NCI-H2171 (cell line): ENCODE measurements around the gene LRRC14B.
"Not testable (repeated sequence)": the region's sequence is repeated elsewhere in the genome, so short reads cannot be mapped to it uniquely, and the experiment has no call there.

Source experiments
- DNase-seq: peaks from one replicate; lab custom pipeline; 2025; lab: John Stamatoyannopoulos, UW

The LRRC14B gene

DNA sequence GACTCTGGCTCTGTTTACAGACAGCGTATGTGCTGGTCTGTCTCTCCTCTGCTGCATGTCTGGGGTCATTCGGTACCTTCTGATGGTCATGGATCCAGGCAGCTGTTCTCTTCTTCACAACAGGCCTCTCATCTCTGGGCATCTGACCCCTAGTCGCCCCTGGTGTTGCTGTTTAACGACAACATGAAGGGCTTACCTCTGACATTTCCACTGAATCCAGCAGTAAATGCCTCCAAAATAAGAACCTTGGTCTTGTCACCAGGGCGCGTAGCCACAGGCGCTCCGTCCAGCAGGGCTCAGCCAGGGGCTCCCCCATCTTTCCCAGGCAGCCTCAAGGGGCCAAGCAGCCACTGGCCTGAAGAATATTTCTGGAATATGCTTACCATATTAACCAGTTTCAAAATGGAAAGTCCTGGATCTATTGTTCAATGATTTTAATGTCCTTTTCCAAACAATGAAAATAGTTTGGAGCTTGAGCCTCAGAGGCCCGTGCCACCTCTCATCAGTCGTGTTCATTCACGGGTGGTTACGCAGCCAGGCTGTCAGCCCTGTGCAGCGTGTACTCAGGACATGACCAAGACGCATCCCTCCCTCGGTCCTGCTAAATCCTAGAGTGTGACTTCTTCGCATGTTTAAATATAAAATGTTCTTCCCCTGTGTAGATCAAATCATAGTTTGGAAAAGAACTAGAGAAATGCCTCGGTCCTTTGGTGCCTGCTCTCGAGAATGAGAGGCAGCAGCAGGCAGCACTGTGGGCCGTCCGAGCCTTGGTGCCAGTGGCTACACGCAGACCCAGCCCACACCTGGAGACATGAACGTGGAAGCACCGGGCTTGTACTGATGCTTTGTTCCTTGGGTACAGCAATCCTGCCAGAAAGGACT lies 30.1 kb upstream of the LRRC14B start:
- DNase-seq, result no peak

DNA sequence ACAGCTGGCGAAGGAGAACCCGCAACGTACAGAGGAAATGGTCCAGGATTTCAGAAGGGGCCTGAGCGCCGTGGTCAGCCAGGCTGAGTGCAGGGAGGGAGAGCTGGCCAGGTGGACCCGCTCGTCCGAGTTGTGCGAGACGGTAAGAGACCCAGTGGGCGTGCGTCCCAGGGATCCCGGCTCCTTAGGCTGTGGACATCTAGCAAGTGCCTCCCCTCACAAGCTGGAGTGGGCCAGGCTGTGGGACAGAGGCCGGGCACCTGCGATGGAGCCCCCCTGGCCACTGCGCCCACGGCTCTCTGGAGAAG lies 29.5 kb upstream of the LRRC14B start:
- no peak for DNase-seq

DNA sequence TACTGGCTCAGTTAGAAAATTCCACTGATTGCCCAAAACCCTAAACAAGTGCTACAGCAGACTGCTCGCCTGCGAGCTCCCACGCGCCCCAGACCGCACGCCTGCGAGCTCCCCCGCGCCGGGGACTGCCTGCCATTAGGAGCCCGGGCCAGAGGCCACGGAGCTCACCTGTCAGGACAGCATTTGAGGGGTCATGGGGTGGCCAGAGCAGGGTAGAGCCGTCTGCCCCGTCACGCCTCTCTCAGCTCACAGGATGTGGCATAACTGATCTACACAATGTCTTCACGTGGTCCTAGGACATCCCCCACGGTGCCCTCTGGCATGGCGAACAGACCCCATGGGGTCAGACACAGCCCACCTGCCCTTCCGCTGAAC lies 29.1 kb upstream of the LRRC14B start:
- DNase-seq, result no peak

DNA sequence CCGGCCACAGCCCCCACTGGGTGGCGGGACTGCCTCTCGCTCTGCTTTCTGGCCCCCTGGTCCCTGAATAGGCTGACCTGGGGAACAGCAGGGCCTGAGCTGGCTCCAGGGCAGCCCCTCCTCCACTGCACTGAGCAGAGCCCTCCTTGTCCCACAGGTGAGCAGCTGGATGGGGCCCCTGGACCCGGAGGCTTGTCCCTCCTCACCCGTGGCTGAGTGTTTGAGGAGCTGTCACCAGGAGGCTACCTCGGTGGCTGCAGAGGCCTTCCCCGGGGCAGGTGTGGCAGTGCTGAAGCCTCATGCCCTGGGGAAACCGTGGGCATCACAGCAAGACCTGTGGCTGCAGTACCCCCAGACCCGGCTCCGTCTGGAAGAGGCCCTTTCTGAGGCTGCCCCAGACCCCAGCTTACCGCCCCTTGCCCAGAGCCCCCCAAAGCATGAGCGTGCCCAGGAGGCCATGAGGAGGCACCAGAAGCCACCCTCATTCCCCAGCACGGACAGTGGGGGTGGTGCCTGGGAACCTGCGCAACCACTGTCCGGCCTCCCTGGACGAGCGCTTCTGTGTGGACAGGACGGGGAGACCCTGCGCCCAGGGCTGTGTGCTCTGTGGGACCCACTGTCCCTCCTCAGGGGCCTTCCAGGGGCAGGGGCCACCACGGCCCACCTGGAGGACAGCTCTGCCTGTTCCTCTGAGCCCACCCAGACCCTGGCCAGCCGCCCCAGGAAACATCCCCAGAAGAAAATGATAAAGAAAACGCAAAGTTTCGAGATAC lies 28.5 kb upstream of the LRRC14B start:
- no peak for DNase-seq

DNA sequence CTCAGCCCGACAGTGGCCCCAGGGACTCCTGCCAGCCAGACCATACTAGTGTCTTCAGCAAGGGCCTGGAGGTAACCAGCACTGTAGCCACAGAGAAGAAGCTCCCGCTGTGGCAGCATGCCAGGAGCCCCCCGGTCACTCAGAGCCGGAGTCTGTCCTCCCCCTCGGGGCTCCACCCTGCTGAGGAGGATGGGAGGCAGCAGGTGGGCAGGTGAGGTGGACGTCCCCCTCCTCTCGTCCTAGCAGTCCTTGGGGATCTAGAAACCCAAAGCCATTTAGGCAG lies 28.0 kb upstream of the LRRC14B start:
- DNase-seq, result no peak

DNA sequence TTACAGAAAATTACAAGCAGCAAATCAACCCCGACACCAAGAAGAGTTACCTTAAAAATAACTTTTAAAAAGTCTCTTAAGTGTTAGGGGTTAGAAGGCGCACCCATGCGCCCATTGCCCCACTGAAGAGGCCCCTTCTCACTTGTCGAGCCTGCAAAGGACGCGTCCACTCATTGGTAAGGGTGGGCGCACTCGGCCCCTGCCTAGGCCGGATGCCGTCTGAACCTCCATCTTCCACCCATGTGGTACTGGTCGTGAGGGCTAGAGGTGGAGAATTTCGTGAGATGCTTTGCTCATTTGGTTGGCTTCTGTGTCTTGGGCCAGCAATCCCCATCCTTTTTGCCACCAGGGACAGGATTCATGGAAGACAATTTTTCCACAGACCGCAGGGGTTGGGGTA lies 27.5 kb upstream of the LRRC14B start:
- no peak for DNase-seq

DNA sequence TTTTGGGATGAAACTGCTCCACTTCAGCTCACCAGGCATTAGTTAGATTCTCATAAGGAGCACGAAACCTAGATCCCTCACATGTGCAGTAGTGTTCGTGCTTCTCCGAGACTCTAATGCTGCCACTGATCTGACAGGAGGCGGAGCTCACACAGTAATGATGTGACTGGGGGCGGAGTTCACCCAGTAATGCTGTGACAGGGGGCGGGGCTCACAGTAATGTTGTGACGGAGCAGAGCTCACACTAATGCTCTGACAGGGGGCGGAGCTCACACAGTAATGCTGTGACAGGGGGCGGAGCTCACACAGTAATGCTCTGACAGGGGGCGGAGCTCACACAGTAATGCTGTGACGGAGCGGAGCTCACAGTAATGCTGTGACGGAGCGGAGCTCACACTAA lies 27.1 kb upstream of the LRRC14B start:
- no peak for DNase-seq

DNA sequence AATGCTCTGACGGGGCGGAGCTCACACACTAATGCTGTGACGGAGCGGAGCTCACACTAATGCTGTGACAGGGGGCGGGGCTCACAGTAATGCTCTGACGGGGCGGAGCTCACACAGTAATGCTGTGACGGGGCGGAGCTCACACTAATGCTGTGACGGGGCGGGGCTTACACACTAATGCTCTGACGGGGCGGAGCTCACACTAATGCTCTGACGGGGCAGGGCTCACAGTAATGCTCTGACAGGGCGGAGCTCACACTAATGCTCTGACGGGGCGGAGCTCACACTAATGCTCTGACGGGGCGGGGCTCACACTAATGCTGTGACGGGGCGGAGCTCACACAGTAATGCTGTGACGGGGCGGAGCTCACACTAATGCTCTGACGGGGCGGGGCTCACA lies 26.5 kb upstream of the LRRC14B start:
- DNase-seq, result not testable (repeated sequence)

DNA sequence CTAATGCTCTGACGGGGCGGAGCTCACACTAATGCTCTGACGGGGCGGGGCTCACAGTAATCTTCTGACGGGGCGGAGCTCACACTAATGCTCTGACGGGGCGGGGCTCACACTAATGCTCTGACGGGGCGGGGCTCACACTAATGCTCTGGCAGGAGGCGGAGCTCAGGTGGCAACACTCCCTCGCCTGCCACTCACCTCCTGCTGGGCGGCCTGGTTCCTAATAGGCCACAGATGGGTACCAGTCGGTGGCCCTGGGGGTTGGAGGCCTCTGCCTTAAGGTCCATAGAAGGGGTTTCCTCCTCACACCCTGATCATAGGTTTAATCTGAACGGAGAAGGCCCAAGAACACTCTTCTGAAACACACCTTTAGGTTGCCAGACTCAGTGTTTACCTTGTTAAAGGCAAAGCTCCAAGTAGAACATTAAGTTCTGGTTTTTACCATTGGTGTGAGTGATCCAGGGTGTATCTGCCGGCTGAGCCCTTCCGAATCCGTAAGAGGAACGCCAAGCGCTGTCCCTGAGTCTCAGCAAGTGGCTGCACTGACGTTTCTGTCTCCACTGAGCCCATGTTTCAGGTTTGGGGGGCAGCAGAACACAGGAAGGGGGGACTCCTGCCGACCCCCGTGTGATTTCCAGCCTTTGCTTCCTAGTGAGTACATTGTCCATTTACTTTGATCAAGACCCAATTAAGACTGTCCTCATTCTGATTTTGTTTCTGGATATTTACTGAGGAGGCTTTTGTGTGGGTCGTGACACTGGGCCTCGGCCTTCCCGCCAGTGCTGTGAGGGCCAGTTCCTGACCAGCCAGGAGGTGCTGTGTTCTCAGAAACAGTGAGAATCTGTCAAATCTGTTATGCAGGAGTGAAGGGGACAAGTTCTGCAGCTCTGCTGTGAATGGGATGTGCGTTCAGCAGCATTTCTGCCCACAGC lies 24.6 kb upstream of the LRRC14B start:
- no peak for DNase-seq

DNA sequence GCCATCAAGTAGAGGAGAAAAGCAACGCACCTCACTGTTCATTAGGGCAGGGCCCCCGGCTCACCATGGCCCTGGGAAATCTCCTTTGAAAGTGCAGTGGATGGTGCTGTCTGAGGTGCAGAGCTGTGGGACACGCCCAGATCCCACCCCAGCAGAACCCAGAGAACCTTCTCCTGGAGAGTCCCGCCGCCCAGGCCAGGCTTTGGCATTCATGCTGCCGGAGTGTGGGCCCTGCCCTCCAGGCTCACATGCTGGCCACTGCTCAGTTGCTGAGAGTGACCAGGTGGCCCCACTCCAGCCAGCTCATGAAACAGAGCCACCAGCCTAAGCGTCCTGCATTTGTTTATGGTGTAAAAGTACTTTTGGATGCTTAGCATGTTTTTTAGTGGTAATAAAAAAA lies 23.8 kb upstream of the LRRC14B start:
- no peak for DNase-seq

DNA sequence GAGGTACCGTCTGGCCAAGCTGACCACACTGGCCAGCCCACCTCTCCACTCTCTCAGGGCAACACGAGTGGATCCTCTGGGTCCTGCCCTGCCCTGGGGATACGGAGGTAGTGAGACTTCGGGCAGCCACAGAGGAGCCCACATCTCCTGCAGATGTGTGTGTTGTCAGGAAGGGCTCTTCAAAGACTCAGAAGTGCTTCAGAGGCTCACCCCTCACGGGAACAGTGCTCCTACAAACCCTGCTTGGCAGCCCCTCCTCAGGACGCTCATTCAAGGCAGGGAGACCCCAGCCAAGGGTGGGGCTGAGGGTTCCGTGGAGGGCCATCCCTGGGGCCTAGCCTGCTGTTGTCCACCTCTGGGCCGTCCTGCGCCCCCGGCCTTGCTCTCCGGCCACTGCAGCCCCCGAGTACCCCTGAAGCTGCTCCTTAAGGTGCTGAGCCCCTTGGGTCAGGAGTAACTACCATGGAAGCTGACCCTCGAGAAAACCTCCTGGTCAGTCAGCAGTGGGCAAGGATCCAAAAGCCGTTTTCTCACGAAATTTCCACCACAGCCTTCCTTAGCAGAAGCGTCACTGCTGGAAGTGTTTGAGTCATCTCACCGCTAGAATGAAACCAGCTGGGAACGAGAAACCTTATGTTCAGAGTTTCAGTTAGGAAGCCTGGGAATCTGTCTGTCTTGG lies 23.2 kb upstream of the LRRC14B start:
- no peak for DNase-seq

DNA sequence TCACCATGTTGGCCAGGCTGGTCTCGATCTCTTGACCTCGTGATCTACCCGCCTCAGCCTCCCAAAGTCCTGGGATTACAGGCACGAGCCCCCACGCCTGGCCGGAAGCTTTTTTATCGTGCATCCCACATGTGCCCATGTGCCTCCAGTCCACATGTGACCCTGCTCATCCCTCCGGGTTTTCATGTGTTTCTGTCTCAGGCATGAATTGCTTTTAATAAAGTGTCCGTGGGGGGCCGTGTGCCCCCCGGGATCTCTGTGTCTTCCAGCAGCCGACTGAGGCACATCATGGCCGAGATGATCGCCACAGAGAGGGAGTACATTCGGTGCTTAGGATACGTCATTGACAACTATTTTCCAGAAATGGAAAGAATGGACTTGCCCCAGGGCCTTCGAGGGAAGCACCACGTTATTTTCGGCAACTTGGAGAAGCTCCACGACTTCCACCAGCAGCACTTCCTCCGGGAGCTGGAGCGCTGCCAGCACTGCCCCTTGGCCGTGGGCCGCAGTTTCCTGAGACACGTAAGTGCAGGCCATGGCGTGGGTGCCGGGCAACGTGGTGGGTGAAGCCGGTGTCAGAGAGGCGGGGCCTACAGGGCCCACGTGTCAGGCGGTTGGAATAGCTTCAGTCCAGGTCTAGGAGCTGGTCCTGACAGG lies 22.1 kb upstream of the LRRC14B start:
- DNase-seq, result no peak

DNA sequence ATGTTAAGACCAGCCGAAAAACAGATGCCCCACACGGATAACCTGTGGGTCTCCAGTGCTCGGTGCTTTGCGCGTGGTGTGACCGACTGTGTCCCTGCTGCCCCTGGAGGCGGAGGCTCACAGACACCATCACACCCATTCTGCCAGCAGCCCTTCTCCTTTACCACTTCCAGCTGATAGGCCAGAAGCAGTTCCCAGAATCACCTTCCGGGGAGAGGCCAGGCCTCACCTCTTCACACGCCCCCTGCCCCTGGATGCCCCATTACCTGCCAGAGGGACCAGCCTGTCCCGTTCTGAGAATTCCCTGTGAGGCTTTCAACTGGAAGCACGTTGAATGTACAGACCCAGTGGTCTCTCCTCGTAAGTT lies 21.6 kb upstream of the LRRC14B start:
- no peak for DNase-seq

DNA sequence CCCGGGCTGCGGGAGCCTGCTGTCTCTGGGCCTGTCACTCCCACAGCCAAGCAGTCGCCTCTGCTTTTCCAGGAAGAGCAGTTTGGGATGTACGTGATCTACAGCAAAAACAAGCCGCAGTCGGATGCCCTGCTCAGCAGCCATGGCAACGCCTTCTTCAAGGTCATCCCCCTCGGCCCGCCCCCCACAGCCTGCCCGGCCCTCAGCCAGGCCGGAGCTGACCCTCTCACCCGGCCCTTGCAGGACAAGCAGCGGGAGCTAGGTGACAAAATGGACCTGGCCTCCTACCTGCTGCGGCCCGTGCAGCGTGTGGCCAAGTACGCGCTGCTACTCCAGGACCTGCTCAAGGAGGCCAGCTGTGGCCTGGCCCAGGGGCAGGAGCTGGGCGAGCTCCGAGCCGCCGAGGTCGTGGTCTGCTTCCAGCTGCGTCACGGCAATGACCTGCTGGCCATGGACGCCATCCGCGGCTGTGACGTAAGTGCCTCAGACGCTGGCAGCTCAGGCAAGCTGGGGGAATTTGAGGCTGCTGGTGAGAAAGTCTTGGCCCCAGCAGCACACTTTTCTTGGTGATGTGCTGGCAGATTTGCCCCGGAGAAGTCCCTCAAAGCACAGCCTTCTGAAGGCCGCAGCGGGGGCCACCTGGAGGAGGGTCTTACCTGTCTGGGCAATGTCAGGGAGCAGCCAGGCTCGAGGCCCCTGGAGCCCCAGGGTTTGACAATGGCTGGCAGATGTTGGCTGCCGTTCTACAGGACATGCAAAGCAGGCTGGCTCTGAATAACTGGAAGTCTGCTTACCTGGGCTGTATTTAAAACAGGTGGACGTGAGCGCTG lies 20.1 kb upstream of the LRRC14B start:
- no peak for DNase-seq

DNA sequence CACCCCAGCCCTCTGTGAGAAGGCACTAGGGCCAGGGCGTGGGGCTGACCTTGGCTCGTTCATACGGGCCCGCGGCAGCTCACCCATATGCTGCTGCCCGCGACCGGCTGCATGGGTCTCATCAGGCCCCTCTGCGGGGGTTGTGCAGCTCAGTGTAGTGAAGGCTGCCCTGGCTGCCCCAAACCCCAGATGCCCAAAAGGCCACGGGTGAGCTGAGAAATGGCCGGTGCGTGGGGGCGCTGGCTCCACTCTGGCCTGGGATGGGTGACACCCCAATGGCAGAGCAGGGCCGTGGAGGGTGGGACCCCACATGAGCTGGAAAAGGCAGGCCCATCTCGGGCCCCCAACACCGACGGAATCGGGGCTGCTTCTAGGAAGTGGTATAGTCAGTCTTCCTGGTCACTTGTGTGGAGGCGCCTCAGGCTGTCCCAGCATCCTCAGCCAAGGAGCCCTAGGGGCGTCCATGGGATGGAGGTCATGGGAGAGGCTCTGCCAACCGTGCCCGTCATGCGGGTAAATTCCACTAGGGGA lies 19.4 kb upstream of the LRRC14B start:
- no peak for DNase-seq

DNA sequence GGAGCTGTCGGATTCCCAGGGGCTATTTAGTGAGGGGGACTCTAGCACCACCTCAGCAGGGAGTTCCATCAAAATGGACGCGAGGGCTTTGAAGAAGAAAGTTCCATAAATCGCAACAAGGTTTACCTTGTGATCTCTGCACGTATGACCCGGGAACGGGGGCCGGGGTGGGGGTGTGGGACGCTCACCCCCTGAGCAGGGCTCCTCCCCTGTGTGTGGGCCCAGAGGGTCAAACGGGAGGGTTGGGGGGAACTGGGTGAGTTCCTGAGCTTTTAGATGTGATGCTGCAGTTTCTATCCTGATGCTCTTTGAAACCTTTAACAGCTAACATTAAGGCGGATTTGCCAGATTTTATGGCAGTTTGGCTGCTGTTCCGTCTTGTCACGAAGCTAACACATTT lies 18.9 kb upstream of the LRRC14B start:
- DNase-seq, result no peak

DNA sequence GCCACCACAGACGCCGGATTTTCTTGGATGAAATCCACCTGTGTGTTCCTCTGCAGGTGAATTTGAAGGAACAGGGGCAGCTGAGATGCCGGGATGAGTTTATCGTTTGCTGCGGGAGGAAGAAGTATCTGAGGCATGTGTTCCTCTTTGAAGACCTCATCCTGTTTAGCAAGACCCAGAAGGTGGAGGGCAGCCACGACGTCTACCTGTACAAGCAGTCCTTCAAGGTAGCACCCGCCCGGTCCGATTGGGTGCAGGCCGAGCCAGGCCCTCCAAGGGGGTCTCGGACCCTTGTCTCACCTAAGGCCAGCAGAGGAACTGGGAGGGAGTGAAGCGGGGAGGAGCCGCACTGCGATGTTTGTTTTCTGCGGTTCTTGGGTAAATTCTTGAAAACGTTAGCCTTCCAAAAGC lies 18.4 kb upstream of the LRRC14B start:
- no peak for DNase-seq

DNA sequence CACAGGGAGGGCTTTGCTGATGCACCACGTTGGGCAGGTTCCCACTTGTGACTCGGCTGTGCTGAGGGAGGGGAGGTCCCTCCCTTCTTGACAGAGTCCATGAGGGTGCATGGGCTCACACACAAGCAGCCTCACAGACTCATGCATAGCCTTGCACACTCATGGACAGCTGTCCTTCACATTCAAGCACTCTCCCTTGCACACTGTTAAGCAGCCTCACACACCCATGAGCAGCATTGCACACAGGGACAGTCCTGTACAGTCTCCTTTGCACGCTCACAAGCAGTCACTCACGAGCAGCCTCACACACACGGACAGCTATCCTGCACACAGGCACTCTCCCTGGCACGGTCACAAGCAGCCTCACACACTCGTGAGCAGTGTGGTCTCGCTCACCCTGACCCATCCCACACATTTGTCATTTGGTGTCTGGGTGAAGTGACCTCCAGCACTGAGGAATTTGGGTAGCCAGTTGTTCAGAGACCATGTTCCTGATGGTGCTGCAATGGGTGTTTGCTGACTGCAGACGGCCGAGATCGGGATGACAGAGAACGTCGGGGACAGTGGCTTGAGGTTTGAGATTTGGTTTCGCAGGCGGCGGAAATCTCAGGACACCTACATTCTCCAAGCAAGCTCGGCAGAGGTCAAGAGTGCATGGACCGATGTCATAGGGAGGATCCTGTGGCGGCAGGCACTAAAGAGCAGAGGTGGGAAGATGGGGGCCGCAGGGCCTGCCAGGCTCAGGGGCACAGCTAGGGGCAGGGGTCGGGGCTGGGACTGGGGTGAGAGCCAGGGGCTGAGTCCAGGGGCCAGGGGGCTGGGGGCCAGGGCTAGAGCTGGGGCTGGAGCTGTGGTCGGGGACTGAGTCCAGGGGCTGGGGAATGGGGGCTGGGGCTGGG lies 17.7 kb upstream of the LRRC14B start:
- no peak for DNase-seq

DNA sequence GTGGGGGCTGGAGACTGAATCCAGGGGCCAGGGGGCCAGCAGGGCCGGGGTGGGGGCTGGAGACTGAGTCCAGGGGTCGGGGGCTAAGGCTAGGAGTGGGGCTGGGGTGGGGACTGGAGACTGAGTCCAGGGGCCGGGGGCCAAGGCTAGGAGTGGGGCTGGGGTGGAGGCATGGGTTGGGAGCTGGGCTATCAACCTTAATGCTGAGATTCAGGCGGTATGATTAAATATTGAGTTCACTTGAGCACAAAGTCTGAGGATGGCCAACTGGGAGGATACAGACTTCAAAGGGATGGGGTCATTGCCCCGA lies 17.0 kb upstream of the LRRC14B start:
- no peak for DNase-seq
